Neuronal stem cell (in vitro differentiated cells): Measurements from ENCODE around the gene CLTCL1.

ENCODE experiments used
- DNase-seq: peaks from one replicate; pipeline ENCODE4 v3.0.0-alpha.2; 2013; ENCODE audit warnings: low spot score
- H2AFZ ChIP-seq: one replicate; pipeline ENCODE4 v1.6.1; 2013; ENCODE audit warnings: mild to moderate bottlenecking, low read length, inconsistent platforms
- H2AK5ac ChIP-seq: 2 replicates; pipeline ENCODE4 v1.6.1; 2013; ENCODE audit warnings: low read depth, mild to moderate bottlenecking, inconsistent platforms, low read length, moderate library complexity, mixed read lengths
- H2BK120ac ChIP-seq: 2 replicates; pipeline ENCODE4 v1.6.1; 2013; ENCODE audit warnings: low read depth, mild to moderate bottlenecking, inconsistent platforms, low read length, moderate library complexity, mixed read lengths
- H2BK12ac ChIP-seq: one replicate; pipeline ENCODE4 v1.6.1; 2013; ENCODE audit warnings: low read length, inconsistent platforms
- H2BK15ac ChIP-seq: 2 replicates; pipeline ENCODE4 v1.6.1; 2013; ENCODE audit warnings: mild to moderate bottlenecking, low read length, inconsistent platforms, mixed read lengths
- H2BK5ac ChIP-seq: one replicate; pipeline ENCODE4 v1.6.1; 2013; ENCODE audit warnings: inconsistent platforms, mild to moderate bottlenecking, low read length, moderate library complexity
- H3K14ac ChIP-seq: one replicate; pipeline ENCODE4 v1.6.1; 2013; ENCODE audit warnings: low read length, inconsistent platforms
- H3K18ac ChIP-seq: 2 replicates; pipeline ENCODE4 v1.6.1; 2013; ENCODE audit warnings: low read length, inconsistent platforms
- H3K23ac ChIP-seq: 2 replicates; pipeline ENCODE4 v1.6.1; 2013; ENCODE audit warnings: low read depth, mild to moderate bottlenecking, mixed read lengths, low read length, inconsistent platforms; ENCODE audit not compliant: poor library complexity
- H3K27ac ChIP-seq: replicated peaks from 3 replicates; pipeline ENCODE4 v1.5.1; 2013; ENCODE audit warnings: low read length, inconsistent platforms
- H3K27me3 ChIP-seq, 3 experiments: 2 replicates each; pipeline ENCODE4 v1.6.1; 2013; ENCODE audit warnings: low read length in 3 of 3, mild to moderate bottlenecking in 2 of 3, inconsistent platforms in 1 of 3, low read depth in 1 of 3, mixed read lengths in 1 of 3, moderate library complexity in 1 of 3; ENCODE audit not compliant: control insufficient read depth in 3 of 3, insufficient read depth in 3 of 3
- H3K36me3 ChIP-seq, 2 donors: replicated peaks in 1 of 2; 2 replicates each; pipeline ENCODE4 v1.6.1; 2013; ENCODE audit warnings: low read length in 2 of 2; ENCODE audit not compliant: control insufficient read depth in 2 of 2, insufficient read depth in 2 of 2
- H3K4ac ChIP-seq: 2 replicates; pipeline ENCODE4 v1.6.1; 2013; ENCODE audit warnings: inconsistent platforms, mild to moderate bottlenecking, low read length, moderate library complexity
- H3K4me1 ChIP-seq, 2 donors: 1 replicate in 1 of 2; 2 replicates in 1 of 2; pipeline ENCODE4 v1.6.1; 2013; ENCODE audit warnings: low read length in 2 of 2, low read depth in 1 of 2; ENCODE audit not compliant: control insufficient read depth in 2 of 2, insufficient read depth in 1 of 2
- H3K4me2 ChIP-seq: one replicate; pipeline ENCODE4 v1.6.1; 2013; ENCODE audit warnings: mild to moderate bottlenecking, low read length, inconsistent platforms; ENCODE audit not compliant: insufficient read depth, poor library complexity, severe bottlenecking
- H3K4me3 ChIP-seq, 2 donors: 2 replicates each; pipeline ENCODE4 v1.5.1; 2013; ENCODE audit warnings: low read length in 2 of 2, mild to moderate bottlenecking in 2 of 2, inconsistent platforms in 1 of 2, moderate library complexity in 1 of 2
- H3K79me1 ChIP-seq: one replicate; pipeline ENCODE4 v1.6.1; 2013; ENCODE audit warnings: low read depth, mild to moderate bottlenecking, inconsistent platforms, low read length, moderate library complexity
- H3K9ac ChIP-seq: one replicate; pipeline ENCODE4 v1.6.1; 2013; ENCODE audit warnings: mild to moderate bottlenecking, low read depth, low read length, inconsistent platforms; ENCODE audit not compliant: poor library complexity
- H3K9me3 ChIP-seq, 2 donors: replicated peaks in 1 of 2; 2 replicates each; pipeline versions ENCODE3 to v1.6.1; 2013; ENCODE audit warnings: low read length in 2 of 2, mild to moderate bottlenecking in 2 of 2, inconsistent platforms in 1 of 2, low read depth in 1 of 2, mixed read lengths in 1 of 2, moderate library complexity in 1 of 2; ENCODE audit not compliant: control insufficient read depth in 2 of 2, insufficient read depth in 1 of 2
- H4K8ac ChIP-seq: one replicate; pipeline ENCODE4 v1.6.1; 2013; ENCODE audit warnings: low read depth, mild to moderate bottlenecking, inconsistent platforms, low read length, moderate library complexity
- H4K91ac ChIP-seq: one replicate; pipeline ENCODE4 v1.6.1; 2013; ENCODE audit warnings: low read length, low read depth, mild to moderate bottlenecking, inconsistent platforms; ENCODE audit not compliant: poor library complexity
- WGBS, 2 donors: extraction: QIAGEN DNeasy Blood & Tissue Kit; methylation state at CpG; one replicate each; pipeline ENCODE4 v1.1.7; 2013; ENCODE audit warnings: missing lambda C conversion rate in 2 of 2, mixed read lengths in 1 of 2; ENCODE audit not compliant: insufficient read length in 2 of 2, insufficient replicate concordance in 1 of 2; ENCODE audit errors: extremely low coverage in 2 of 2; 5-methylcytosine and 5-hydroxymethylcytosine counted together

CLTCL1 gene

DNA sequence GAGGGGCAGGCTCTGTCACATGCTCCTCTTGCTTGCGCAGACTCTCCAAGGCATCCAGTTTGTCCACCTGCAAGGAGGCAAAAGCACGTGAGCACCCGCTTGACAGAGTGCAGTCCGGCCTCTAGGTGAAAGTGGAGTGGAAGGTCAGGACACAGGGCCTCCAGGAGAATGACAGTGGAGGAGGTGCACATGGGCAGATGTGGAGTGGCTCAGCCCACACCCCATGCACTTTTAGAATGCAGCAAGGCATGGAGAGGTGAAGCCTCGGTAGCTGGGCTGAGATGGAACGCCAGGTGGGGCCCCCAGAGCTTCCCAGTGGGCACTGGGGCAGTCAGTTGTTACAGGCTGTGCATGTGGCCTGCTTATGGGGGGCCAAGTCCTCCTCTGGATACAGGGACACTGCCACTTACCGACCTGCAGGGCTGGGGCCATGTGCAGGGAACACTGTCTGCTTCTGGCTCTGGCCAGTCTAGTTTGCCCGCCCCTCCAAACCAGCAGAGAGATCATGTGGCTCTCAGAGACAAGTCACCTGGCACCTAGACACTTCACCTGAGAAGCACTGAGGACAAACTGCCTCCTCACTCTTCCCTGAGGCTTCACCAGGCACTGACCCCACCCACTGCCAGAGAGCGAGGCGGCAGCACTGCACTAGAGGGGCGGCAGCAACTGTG, 110.6 kb downstream of the CLTCL1 start:
- no peak overlapping the region for H3K4me3 ChIP-seq
- no peak overlapping the region for H2BK120ac ChIP-seq
- H3K4me1 ChIP-seq, result peaks cover 18 to 20% of the 10 kb centered on the region in 2 donors
- H4K91ac ChIP-seq, result peak overlapping the region; percentile 24
- peaks cover 6% of the 10 kb centered on the region for H3K79me1 ChIP-seq
- no peak overlapping the region for H4K8ac ChIP-seq
- no peak overlapping the region for H3K9ac ChIP-seq
- peak overlapping the region; percentile 24 for H3K27ac ChIP-seq
- H3K9me3 ChIP-seq, result peaks cover 0 to 1% of the 10 kb centered on the region in 2 donors
- peak overlapping the region; percentile 22 for H3K23ac ChIP-seq
- no CpG with 5 or more reads among the region's 11 CpGs for WGBS, 2 donors
- no peaks in the 10 kb centered on the region for H3K27me3 ChIP-seq
- no peak for DNase-seq
- no peak overlapping the region for H2BK5ac ChIP-seq
- H2BK12ac ChIP-seq, result no peak overlapping the region
- H3K4me2 ChIP-seq, result no peak overlapping the region
- H2BK15ac ChIP-seq, result peak overlapping the region; percentile 45
- no peak overlapping the region for H3K14ac ChIP-seq
- H2AK5ac ChIP-seq, result peak overlapping the region; percentile 73
- H3K4ac ChIP-seq, result no peak overlapping the region
- H3K36me3 ChIP-seq, result peaks cover 7 to 17% of the 10 kb centered on the region in 2 donors
- H3K18ac ChIP-seq, result no peak overlapping the region
- H2AFZ ChIP-seq, result no peak overlapping the region

DNA sequence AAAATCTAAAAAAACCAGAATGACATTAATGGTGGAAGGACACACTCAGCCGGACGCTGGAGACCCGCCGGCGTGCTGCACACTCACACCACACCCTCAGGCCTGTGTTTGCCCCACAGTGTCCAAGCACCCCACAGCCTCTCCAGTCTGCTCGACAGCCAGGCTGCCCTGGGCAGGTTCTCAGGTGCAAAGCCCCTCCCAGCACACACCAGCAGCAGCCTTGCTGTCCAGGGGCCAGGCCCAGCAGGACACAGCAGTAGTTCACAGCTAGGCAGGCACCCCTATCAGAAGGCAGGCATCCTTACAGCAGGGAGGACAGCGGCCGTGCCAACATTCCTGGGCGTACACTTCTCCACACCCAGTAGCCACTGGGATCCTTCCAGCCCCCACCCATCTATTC, 111.3 kb downstream of the CLTCL1 start:
- Histone ChIP-seq H3K4ac (peak overlapping the region; percentile 27), H2BK120ac (no peak overlapping the region), H4K8ac (no peak overlapping the region), H3K79me1 (peaks cover 9% of the 10 kb centered on the region), H3K4me3 (peak overlapping the region in 1 of 2 donors; percentile 33), H3K23ac (peak overlapping the region; percentile 60), H3K18ac (no peak overlapping the region), H3K14ac (no peak overlapping the region), H2BK15ac (peak overlapping the region; percentile 45), H3K36me3 (peaks cover 13 to 24% of the 10 kb centered on the region in 2 donors), H2AK5ac (peak overlapping the region; percentile 73), H3K9me3 (peaks cover 0 to 1% of the 10 kb centered on the region in 2 donors), H3K27me3 (no peaks in the 10 kb centered on the region), H2BK5ac (no peak overlapping the region), H4K91ac (no peak overlapping the region), H3K9ac (no peak overlapping the region), H2BK12ac (peak overlapping the region; percentile 80), H3K4me1 (peaks cover 18 to 22% of the 10 kb centered on the region in 2 donors), H3K4me2 (no peak overlapping the region), H2AFZ (no peak overlapping the region), H3K27ac (no peak overlapping the region)
- WGBS, 2 donors, result no CpG with 5 or more reads among the region's 9 CpGs
- DNase-seq, result no peak

DNA sequence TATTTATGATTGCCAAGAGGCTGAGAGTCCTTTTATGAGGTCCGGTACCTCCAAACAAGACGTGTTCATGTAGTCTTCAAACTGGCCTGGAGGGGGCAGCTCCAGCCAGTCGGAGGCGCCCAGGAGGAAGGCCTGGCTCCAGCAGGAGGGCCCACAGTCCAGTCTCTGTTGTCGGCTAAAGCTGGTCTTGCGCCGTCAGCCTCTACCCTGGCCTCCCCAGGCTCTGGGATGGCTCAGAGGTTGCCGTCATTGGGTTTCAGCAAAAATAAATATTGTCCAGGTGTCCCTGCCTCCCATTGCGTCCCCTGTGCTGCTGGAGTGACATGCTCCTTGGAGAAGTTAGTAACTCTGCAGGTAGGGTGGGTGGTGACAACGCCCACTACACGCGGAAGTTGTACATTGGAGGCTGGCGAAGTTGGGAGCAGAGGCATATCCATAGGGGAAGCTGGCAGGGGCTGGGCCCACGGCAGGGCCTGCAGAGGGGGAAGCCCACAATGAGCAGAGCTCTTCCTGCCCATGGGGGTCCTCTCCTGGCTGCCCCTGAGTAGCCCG, 111.9 kb downstream of the CLTCL1 start:
- Histone ChIP-seq H3K9ac (peak overlapping the region; percentile 68), H2BK5ac (no peak overlapping the region), H3K79me1 (peaks cover 9% of the 10 kb centered on the region), H3K4me1 (peaks cover 18 to 25% of the 10 kb centered on the region in 2 donors), H3K14ac (no peak overlapping the region), H3K23ac (peak overlapping the region; percentile 66), H4K8ac (peak overlapping the region; percentile 70), H2AFZ (peak overlapping the region; percentile 97), H3K9me3 (peaks cover 0 to 1% of the 10 kb centered on the region in 2 donors), H4K91ac (no peak overlapping the region), H2BK120ac (no peak overlapping the region), H2BK15ac (peak overlapping the region; percentile 49), H3K36me3 (peaks cover 16 to 31% of the 10 kb centered on the region in 2 donors), H2AK5ac (peak overlapping the region; percentile 77), H2BK12ac (no peak overlapping the region), H3K27me3 (no peaks in the 10 kb centered on the region), H3K4ac (no peak overlapping the region), H3K18ac (peak overlapping the region; percentile 2), H3K27ac (no peak overlapping the region), H3K4me3 (peak overlapping the region; percentile 80 to 85), H3K4me2 (peak overlapping the region; percentile 98)
- peak; percentile 72 for DNase-seq
- WGBS, 2 donors, result no CpG with 5 or more reads among the region's 15 CpGs
